ENCODE data around the gene PDK4. TPM values are rescaled to one million over a fixed set of nuclear protein-coding genes. Genes with fewer than 3 reads are reported as not detected.
A peak's percentile ranks its signal among the peaks of the same experiment; 100 is the strongest.

Gene PDK4
- total and polyA plus RNA-seq, 2 of the 13 experiments (the other 11 are each of a cell fraction or from before 2014, with no cell fraction given), result 0.04 TPM; not detected in 1

GRCh38 chr7:95550546-95550945, 45.8 kb downstream of the PDK4 start (continued):
- no peak for TF ChIP-seq ZEB1 (IDR thresholded peaks at IDR 0.05; ENCODE audit: insufficient replicate concordance, low read depth)
- TF ChIP-seq FOXJ3 (CRISPR knock-in tag; IDR thresholded peaks at IDR 0.05; ENCODE audit: borderline replicate concordance), result no peak
- TF ChIP-seq NFRKB (IDR thresholded peaks at IDR 0.05), result no peak
- no peak for TF ChIP-seq ISX (CRISPR knock-in tag; conservative IDR thresholded peaks at IDR 0.05)
- no peak for TF ChIP-seq CEBPG (CRISPR knock-in tag; IDR thresholded peaks at IDR 0.05)
- no peak for TF ChIP-seq ZC3H4 (CRISPR knock-in tag; IDR thresholded peaks at IDR 0.05; ENCODE audit: borderline replicate concordance)
- TF ChIP-seq CERS6 (CRISPR knock-in tag; IDR thresholded peaks at IDR 0.05), result no peak
- TF ChIP-seq SMAD3 (CRISPR knock-in tag; IDR thresholded peaks at IDR 0.05), result no peak
- no peak for TF ChIP-seq HES4 (CRISPR knock-in tag; IDR thresholded peaks at IDR 0.05; ENCODE audit: borderline replicate concordance)

GRCh38 chr7:95549818-95550529, 46.3 kb downstream of the PDK4 start:
- Histone ChIP-seq H3K4me2 (ENCODE audit: low read depth, low read length) (no peak overlapping the region), H3K27me3 (ENCODE audit: control insufficient read depth in 1 of 2, insufficient read depth in 2 of 2, low read length in 2 of 2) (no peaks in the 10 kb centered on the region; a peak in 1 of 5 replicates), H3K9me3 (ENCODE audit: low read length) (no peaks in the 10 kb centered on the region), H3K36me3 (replicated peaks in 1 of 2; ENCODE audit: control insufficient read depth in 1 of 2, insufficient read depth in 2 of 2, low read length in 2 of 2) (no peaks in the 10 kb centered on the region), H2AFZ (ENCODE audit: low read length) (no peak overlapping the region), H3K4me3 (replicated peaks in 1 of 3; ENCODE audit: insufficient read depth in 1 of 3, low read depth in 2 of 3, low read length in 3 of 3) (no peak overlapping the region), H3K9ac (ENCODE audit: insufficient read depth, low read depth, low read length) (no peak overlapping the region), H3K27ac (ENCODE audit: extremely low read length, insufficient read depth, low read length) (no peak overlapping the region), H3K4me1 (ENCODE audit: insufficient read depth, low read length) (peaks cover 10% of the 10 kb centered on the region; the same call in 1 of the 2 replicates), H4K20me1 (ENCODE audit: insufficient read depth, low read length) (no peaks in the 10 kb centered on the region), H3K79me2 (ENCODE audit: insufficient read depth, low read length) (no peaks in the 10 kb centered on the region)
- in situ Hi-C loops (cut with HindIII; ENCODE audit: extremely low pct_ligation_motif_present, low pct_unique_long_range_greater_than_20kb) (loop anchor here (25.0 kb wide), 1 partner anchor 312 kb away; no protein-coding TSS in a partner anchor), intact Hi-C loops (cut with micrococcal nuclease; ENCODE audit: unreplicated experiment) (no loop called here)
- FAIRE-seq (no peak), DNase-seq (ENCODE audit: low spot score) (no peak), ATAC-seq (peak; percentile 41; the same call in 1 of the 3 replicates)
- TF ChIP-seq ZBTB33 (CRISPR knock-in tag; IDR thresholded peaks at IDR 0.05), result no peak
- TF ChIP-seq FOSL2 (CRISPR knock-in tag; IDR thresholded peaks at IDR 0.05), result peak; percentile 23; the same call in 1 of the 2 replicates
- CTCF ChIA-PET (ENCODE audit: low intra/inter-chr PET ratio, low total read pairs), result no interaction called here
- no TSS peak for BruUV-seq (replicated peaks)
- WGBS (ENCODE audit: low lambda C conversion rate), result 16% methylated on average over 4 of the region's 6 CpGs
- POLR2A ChIA-PET, result no interaction called here
